ENCODE measurements around the gene JAKMIP1.

DNA sequence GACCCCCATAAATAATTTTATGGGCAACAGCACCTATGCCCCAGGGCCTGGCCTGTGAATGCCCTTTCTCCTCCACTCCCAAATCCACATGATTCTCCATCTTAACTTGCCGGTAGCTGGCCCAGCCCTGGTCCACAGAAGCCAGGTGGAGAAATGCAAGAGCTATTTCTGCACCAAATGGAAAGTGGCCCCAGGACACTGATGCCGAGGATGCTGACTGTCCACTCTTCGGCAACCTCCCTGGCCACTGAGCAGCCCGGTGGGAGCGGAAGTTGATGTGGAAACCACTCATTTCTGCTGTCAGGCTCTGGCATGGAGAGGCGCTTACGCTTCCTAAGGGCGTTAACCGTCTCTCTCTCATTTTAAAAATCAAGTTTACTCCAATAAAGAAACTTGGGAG is 58.8 kb downstream of the JAKMIP1 start:
- no peak for TF ChIP-seq POLR2A (IDR thresholded peaks at IDR 0.05; ENCODE audit: low read length)
- no peak for TF ChIP-seq GATA1 (IDR thresholded peaks at IDR 0.05; ENCODE audit: low read depth, low read length)

Data from erythroblast (primary cell).